Measurements from ENCODE around the gene GRID1. TPM values are rescaled to one million over a fixed set of nuclear protein-coding genes. Genes with fewer than 3 reads are reported as not detected.

The GRID1 gene
- total and polyA plus RNA-seq, 10 of the 15 experiments (the other 5 are each of a cell fraction or from before 2014, with no cell fraction given): 0.04 to 0.62 (median 0.08) TPM; not detected in 5

- no peak overlapping the region for H3K4me2 ChIP-seq (ENCODE audit: control insufficient read depth, insufficient read depth)
- H3K9me3 ChIP-seq (replicated peaks; ENCODE audit: control insufficient read depth, insufficient read depth, low read length): no peaks in the 10 kb centered on the region
- H3K27ac ChIP-seq (ENCODE audit: control insufficient read depth, insufficient read depth): no peak overlapping the region
- H3K79me2 ChIP-seq (ENCODE audit: control insufficient read depth, insufficient read depth, low read length): no peaks in the 10 kb centered on the region
- WGBS (ENCODE audit: insufficient coverage, insufficient replicate concordance, low lambda C conversion rate, missing lambda C conversion rate): 0% methylated on average over 5 of the region's 6 CpGs
- ATAC-seq (no peak), FAIRE-seq (no peak), DNase-seq (ENCODE audit: low read depth, low spot score) (no peak)
- no peaks in the 10 kb centered on the region for H4K20me1 ChIP-seq (ENCODE audit: control insufficient read depth, insufficient read depth)
- H3K27me3 ChIP-seq (replicated peaks in 1 of 2; ENCODE audit: control insufficient read depth in 2 of 2, insufficient read depth in 2 of 2, low read length in 1 of 2): peaks cover 0 to 7% of the 10 kb centered on the region in 2 experiments
- H3K4me1 ChIP-seq (ENCODE audit: control insufficient read depth, insufficient read depth, low read length): no peaks in the 10 kb centered on the region
- in situ Hi-C loops (cut with MboI) (no loop called here), intact Hi-C loops (cut with micrococcal nuclease; ENCODE audit: unreplicated experiment) (no loop called here)
- H2AFZ ChIP-seq (ENCODE audit: control insufficient read depth, low read depth, low read length): no peak overlapping the region
- TF ChIP-seq NKRF (conservative IDR thresholded peaks at IDR 0.05): no peak
- TF ChIP-seq WRNIP1 (IDR thresholded peaks at IDR 0.05; ENCODE audit: borderline replicate concordance, low read depth, low read length): no peak
- no peak for TF ChIP-seq BHLHE40 (IDR thresholded peaks at IDR 0.05; ENCODE audit: borderline replicate concordance in 1 of 2, low read depth in 2 of 2, low read length in 1 of 2)
- no peak for TF ChIP-seq PKNOX1 (IDR thresholded peaks at IDR 0.05)
- no peak for TF ChIP-seq RB1 (IDR thresholded peaks at IDR 0.05; ENCODE audit: borderline replicate concordance)
- no peak for TF ChIP-seq IKZF2 (IDR thresholded peaks at IDR 0.05)
- TF ChIP-seq CHD1 (IDR thresholded peaks at IDR 0.05; ENCODE audit: low read depth, low read length): no peak
- no peak for TF ChIP-seq TCF12 (IDR thresholded peaks at IDR 0.05; ENCODE audit: low read depth, low read length)
- SMC1A ChIA-PET (ENCODE audit: uncharacterized antibody, unreplicated experiment): no interaction called here
- RAD21 ChIA-PET (ENCODE audit: unreplicated experiment): no interaction called here
- no peak overlapping the region for H3K4me3 ChIP-seq
- no TSS peak for BruUV-seq (replicated peaks)
- H3K36me3 ChIP-seq (ENCODE audit: control insufficient read depth in 2 of 2, insufficient read depth in 2 of 2, low read length in 1 of 2): no peaks in the 10 kb centered on the region
- no peak overlapping the region for H3K9ac ChIP-seq (ENCODE audit: control insufficient read depth, insufficient read depth, low read length)
- CTCF ChIA-PET: no interaction called here
- POLR2A ChIA-PET: no interaction called here
Measured at GRCh38 chr10:86179153-86179524, 187.5 kb downstream of the GRID1 start.
